WERI-Rb-1 (cell line): Measurements from ENCODE around the gene CLEC4F.

ENCODE experiments used
- DNase-seq: peaks from one replicate; pipeline ENCODE4 v3.0.0-alpha.2; 2020
- H3K27ac ChIP-seq: fragments of 250-450 bp; sonication (Bioruptor Pico); 2 replicates; pipeline ENCODE4 v1.5.1; 2020; ENCODE audit warnings: mild to moderate bottlenecking, moderate library complexity
- H3K27me3 ChIP-seq: fragments of 250-450 bp; sonication (Bioruptor Pico); 2 replicates; pipeline ENCODE4 v1.5.1; 2021; ENCODE audit warnings: mild to moderate bottlenecking, low read depth, moderate library complexity; ENCODE audit not compliant: insufficient read depth, severe bottlenecking
- H3K36me3 ChIP-seq: fragments of 250-450 bp; sonication (Bioruptor Pico); 2 replicates; pipeline ENCODE4 v1.5.1; 2020; ENCODE audit warnings: mild to moderate bottlenecking, moderate library complexity
- H3K4me3 ChIP-seq: 2 replicates; pipeline ENCODE4 v1.5.1; 2011; ENCODE audit warnings: low read depth, mild to moderate bottlenecking, control low read depth, low read length
- H3K9me3 ChIP-seq: fragments of 250-450 bp; sonication (Bioruptor Pico); 2 replicates; pipeline ENCODE4 v1.5.1; 2021; ENCODE audit warnings: mild to moderate bottlenecking, moderate library complexity; ENCODE audit not compliant: severe bottlenecking
- CTCF ChIP-seq: IDR thresholded peaks from 2 replicates; pipeline ENCODE4 v1.5.1; 2011; ENCODE audit warnings: low read depth, mild to moderate bottlenecking, control low read depth, inconsistent platforms, low read length

The CLEC4F gene

GRCh38 chr2:70852824-70853223 is 32.4 kb upstream of the CLEC4F start:
- no peaks in the 10 kb centered on the region for H3K36me3 ChIP-seq
- H3K9me3 ChIP-seq, result no peaks in the 10 kb centered on the region
- no peak for DNase-seq
- no peaks in the 10 kb centered on the region for H3K27me3 ChIP-seq
- H3K4me3 ChIP-seq, result no peak overlapping the region
- no peak overlapping the region for H3K27ac ChIP-seq
- TF ChIP-seq CTCF, result no peak

GRCh38 chr2:70851704-70852103 is 31.3 kb upstream of the CLEC4F start:
- H3K27ac ChIP-seq, result no peak overlapping the region
- H3K4me3 ChIP-seq, result no peak overlapping the region
- TF ChIP-seq CTCF, result no peak
- H3K36me3 ChIP-seq, result no peaks in the 10 kb centered on the region
- no peaks in the 10 kb centered on the region for H3K27me3 ChIP-seq
- no peak for DNase-seq
- peaks cover 5% of the 10 kb centered on the region for H3K9me3 ChIP-seq

DNA sequence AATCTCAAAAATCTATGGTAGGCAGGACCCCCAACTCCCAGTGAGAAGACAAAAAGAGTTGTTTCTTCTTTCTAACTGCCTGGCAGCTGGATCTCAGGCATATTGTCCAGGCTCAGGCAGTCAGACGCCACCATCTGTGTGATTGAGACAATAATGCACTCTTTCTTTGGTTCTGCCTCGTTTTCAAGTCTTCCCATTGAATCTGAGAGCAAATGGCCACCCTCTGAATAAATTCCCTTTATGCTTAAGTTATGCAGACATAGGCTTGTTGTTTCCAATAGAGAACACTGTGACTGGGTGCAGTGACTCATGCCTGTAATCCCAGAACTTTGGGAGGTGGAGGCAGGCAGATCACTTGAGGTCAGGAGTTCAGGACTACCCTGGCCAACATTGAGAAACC is 30.5 kb upstream of the CLEC4F start:
- no peak for TF ChIP-seq CTCF
- Histone ChIP-seq H3K36me3 (no peaks in the 10 kb centered on the region), H3K27me3 (no peaks in the 10 kb centered on the region), H3K4me3 (no peak overlapping the region), H3K27ac (no peak overlapping the region), H3K9me3 (peaks cover 8% of the 10 kb centered on the region)
- no peak for DNase-seq

- no peak for TF ChIP-seq CTCF
- no peak overlapping the region for H3K27ac ChIP-seq
- peaks cover 5% of the 10 kb centered on the region for H3K9me3 ChIP-seq
- DNase-seq, result no peak
- no peaks in the 10 kb centered on the region for H3K36me3 ChIP-seq
- H3K27me3 ChIP-seq, result no peaks in the 10 kb centered on the region
- no peak overlapping the region for H3K4me3 ChIP-seq
These were observed 22.0 kb upstream of the CLEC4F start for GRCh38 chr2:70842401-70842800.

DNA sequence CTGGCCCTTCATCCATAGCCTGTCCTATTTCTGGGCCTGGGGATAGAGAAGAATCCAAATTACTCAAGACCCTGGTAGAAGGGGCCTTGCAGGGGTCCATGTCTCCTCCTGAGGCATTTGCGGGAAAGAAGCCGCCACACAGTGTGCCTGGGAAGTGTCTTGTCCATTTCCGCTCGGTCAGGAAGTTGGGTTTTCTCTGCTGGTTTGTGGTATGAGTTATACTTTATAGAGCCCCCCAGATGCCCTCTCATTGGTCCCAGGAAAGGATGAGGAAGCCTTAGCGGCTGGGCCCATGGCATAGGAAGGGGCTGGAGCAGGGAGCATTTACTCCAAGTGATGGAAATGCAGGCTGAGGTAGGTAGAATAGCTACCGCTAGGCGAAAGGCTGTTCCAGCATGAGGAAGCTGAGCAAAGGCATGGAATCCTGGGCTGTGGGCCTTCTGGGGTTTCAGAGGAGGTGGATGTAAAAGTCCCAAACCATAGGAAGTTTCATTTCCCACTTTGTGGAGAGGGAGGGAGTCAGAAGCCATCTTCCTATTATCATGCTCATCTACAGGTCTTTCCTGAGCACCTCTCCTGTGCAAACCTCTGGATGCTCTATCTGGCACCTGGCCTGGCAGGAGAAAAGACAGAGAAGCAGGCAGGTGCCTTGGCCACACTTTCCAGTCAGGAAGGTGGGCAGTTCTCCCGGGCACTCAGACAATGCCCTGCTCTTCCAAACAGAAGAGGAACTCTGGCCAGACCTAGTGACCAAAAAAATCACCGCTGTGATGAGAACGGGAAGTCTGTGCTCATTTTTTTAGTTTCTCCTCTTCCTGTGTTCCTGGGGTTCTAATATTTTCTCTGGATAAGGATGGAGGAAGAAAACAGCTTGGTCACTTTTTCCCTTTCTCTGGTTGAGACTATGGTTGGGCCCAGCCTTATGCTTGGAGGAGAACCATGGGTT is 17.9 kb upstream of the CLEC4F start:
- no peaks in the 10 kb centered on the region for H3K36me3 ChIP-seq
- H3K27me3 ChIP-seq, result no peaks in the 10 kb centered on the region
- no peak for DNase-seq
- no peaks in the 10 kb centered on the region for H3K9me3 ChIP-seq
- no peak for TF ChIP-seq CTCF
- H3K4me3 ChIP-seq, result no peak overlapping the region
- H3K27ac ChIP-seq, result no peak overlapping the region
